Brain pericyte (primary cell): ENCODE data around the gene SETD1B.
"Not testable (repeated sequence)": the region's sequence is repeated elsewhere in the genome, so short reads cannot be mapped to it uniquely, and the experiment has no call there.

Experiments used
- DNase-seq: peaks from one replicate; pipeline ENCODE4 v3.0.0-alpha.2; 2012; ENCODE audit warnings: low read depth, low spot score

The SETD1B gene

DNA sequence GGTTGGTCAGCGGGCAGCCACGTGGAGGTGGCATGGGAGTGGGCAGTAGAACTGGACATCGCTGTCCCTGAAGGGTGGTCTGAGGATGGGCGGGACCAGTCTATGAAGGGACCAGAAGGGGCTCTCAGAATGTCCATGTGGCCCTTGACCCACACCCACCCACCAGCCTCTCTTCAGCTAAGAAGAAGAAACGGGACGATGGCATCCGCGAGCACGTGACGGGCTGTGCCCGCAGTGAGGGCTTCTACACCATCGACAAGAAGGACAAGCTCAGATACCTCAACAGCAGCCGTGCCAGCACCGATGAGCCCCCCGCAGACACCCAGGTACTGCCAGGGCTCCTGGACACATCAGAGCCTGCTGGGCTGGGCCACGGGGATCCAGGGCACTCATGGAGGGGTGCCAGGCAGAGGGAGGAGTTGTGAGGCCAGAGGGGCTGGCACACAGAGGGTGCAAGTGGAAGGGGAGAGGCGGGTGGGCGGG is 21.3 kb downstream of the SETD1B start:
- DNase-seq, result no peak

DNA sequence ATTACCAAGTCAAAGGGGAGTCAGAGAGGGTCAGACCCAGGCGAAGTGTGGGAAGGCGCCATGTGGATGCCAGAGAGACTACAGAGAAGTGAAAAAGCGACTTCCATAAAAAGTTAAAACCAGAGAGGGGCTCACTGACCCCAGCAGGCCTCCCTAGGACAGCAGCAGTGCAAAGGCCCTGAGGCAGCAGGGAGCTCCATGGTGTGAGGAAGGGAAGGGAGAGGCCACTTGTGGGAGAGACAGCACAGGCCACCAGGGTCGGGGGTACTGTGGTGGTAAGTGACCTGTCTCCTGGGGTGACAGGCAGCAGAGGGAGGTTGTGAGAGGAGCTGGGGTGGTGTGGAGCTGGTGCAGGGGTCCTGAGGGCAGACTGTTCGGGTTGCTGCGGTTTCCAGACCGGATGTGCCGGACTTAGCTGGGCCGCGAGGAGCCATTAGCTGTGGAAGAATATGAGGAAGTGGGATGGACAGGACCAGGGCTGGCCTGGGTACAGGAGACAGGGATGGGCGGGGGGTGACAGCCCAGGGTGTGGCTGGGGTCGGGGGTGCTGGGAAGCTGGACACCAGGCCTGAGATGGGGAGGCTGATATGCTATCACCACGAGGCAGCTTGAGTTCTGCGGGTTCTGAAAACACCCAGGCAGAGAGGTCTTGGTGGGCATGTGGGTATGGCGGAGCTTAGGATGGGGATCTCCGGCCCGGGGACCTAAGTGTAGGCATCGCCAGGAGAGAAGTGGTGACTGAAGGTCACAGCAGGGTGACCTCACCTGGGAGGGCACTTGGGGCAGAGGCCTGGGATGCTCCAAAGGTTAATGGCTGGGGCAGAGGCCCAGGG is 22.7 kb downstream of the SETD1B start:
- DNase-seq, result no peak

DNA sequence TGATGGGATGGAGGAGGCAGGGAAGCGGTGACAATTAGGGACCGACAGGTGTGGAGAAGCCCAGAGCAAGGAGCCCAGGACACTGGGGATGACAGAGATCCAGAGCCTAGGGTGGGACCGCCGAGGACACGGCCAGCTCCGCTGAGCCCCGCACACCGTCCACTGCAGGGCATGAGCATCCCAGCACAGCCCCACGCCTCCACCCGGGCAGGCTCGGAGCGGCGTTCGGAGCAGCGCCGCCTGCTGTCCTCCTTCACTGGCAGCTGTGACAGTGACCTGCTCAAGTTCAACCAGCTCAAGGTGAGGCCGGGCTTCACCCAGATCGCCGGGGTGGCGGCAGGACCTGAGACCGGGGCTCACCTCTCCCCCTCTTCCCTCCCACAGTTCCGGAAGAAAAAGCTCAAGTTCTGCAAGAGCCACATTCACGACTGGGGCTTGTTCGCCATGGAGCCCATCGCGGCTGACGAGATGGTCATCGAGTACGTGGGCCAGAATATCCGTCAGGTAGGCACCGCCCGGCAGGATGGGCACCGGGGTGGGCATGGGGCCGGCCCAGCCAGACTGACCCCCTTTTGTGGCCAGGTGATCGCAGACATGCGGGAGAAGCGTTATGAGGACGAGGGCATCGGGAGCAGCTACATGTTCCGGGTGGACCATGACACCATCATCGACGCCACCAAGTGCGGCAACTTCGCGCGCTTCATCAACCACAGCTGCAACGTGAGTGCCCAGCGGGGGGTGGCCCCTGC is 23.7 kb downstream of the SETD1B start:
- DNase-seq, result no peak

DNA sequence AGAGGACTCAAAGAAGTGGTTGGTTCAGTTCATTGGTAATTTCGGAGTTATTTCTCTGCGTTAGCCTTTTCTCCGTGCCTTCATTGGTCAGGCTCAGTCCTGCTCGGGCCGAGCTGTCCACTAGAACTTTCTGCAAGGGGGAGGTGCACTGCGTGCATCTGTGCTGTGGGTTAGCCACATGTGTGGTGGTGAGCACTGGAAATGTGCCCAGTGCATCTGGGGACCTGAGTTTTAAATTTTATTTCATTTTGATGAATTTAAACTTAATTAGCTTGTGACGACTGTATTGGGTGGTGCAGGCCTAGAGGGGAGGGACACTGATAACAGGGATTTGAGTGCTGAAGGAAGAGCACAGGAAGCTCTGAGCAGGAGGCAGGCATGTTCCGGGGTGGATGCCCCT is 24.5 kb downstream of the SETD1B start:
- no peak for DNase-seq

DNA sequence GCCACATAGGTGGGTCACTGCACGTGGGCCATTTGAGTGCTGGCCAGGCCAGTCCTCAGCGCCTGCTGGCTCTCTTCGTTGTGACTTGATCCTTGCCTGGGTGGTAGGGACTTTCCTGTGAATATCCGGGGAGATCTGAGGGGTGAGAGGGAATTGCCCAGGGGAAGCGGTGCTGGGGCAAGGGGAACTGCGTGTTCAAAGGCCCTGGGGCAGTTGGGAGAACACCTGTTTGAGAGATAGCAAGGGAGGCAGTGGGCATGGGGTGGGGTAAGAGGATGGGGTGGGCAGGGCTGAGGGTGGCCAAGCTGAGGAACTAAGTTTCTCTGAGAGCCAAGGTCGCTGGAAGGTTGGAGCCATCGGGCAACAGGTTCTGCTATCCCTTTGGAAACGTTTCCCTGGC is 25.0 kb downstream of the SETD1B start:
- no peak for DNase-seq

DNA sequence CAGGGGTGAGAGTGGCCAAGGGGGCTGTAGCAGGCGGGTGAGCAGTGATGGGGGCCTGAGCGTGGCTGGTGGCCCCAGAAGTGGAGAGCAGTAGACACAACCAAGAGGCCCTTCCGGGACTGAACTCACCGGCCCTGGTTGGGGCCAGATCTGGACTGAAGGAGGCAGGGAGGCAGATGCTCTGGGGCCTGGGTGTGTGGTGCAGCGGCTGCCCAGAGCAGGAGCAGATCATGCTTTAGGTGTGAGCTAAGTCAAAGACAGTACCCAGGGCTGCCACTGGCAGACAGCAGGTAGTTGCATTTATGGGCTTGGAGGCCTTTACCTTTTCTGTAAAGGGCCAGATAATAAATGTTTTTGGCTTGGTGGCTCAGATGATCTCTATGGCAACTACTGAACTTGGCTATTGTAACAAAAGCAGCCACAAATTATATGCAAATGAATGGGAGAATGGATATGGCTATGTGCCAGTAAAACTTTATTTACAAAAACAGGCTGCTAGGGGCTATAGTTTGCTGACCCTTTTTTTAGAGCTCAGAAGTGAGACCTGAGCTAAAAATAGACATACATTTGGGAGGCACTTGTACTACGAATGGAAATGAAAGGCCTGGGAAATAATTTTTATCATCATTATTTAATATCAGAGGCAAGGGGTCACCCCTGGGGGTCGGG is 25.6 kb downstream of the SETD1B start:
- no peak for DNase-seq

DNA sequence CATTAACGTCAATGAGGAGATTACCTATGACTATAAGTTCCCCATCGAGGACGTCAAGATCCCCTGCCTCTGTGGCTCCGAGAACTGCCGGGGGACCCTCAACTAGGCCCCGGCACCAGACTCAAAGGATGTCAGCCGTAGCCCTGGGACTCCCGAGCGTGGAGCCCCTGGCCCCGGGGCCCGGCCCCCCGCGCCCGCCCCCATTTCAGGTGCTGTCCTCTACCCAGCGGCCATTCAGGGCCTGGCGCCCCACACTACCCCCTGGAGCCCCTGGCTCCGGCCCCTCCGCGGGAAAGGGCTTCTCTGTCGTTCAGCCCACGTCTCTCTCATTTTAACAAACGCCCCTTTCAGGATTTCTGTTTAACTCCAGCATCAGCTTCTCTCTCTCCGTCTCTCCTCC is 26.3 kb downstream of the SETD1B start:
- DNase-seq, result no peak

DNA sequence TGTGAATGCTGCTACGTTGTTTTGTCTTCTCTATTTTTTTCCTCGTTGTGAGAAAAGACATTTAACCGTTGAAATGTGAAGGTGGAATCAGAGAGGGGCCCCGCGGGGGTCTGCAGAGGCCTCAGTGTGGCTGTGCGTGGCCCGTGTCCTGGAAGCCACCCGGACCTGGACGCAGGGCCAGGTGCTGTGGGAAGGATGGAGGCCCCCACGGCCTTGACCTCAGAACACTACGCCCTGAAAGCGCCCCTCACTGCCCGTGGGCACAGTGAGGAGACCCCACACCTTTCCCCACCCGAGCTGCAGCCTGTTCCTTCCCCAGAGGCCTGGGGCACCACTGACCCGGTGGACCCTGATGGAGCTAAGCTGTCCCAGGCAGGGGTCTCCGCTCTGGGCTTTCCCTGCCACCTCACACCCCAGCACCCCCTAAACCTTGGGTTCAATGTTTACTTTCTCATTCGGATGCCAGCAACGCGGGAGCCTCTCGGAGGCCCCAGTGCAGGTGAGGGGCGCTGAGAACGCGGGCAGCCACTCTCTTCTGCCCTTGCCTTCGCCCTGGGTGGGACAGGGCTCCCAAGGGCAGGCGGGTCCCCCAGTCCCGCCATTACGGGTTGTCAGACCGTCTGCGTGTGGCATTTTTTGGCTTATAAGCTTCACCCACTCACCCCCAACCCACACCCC is 26.9 kb downstream of the SETD1B start:
- DNase-seq, result no peak

DNA sequence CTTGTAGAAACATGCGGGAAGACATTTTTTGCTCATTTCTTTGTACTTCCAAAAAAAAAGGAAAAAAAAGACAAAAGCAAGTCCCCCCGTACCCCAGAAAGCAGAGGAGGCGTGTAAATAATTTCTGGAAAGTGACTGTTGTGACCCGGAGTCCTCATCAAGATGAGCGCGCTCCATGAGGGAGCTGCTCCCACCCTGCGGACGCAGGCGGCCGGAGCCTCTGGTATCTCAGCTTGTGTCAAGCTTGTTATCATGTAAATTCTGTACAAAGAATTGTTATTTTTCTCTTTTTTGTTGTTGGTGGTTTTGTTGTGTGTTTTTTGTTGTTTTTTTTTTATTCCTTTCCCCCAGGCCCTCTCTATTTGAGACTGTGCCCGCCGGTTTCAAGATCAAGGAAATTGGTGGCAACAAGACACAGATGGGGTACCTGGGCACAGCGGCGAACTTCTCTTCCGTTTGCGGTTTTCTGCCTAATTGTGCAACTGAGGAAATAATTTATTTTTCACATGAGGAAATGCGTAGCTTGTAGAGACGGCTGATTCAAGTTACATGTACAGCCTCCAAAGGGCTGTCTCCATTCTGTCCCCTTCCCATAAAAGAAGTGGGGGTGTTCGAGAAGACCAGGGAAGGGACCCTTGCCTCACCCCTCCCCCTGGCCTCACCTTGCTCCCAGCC is 27.9 kb downstream of the SETD1B start:
- no peak for DNase-seq

DNA sequence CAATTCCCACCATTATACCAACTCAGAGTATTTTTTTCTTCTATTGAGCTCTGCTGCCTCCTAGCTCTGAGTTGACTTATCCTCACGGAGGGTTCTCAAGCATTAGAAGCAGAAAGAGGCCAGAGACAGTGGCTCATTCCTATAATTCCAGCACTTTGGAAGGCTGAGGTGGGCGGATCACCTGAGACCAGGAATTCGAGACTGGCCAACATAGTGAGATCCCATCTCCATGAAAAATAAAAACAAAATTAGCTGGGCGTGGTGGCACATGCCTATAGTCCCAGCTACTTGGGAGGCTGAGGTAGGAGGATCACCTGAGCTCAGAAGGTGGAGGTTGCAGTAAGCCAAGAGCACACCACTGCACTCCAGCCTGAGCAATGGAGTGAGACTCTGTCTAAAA is 33.9 kb downstream of the SETD1B start:
- DNase-seq, result no peak

DNA sequence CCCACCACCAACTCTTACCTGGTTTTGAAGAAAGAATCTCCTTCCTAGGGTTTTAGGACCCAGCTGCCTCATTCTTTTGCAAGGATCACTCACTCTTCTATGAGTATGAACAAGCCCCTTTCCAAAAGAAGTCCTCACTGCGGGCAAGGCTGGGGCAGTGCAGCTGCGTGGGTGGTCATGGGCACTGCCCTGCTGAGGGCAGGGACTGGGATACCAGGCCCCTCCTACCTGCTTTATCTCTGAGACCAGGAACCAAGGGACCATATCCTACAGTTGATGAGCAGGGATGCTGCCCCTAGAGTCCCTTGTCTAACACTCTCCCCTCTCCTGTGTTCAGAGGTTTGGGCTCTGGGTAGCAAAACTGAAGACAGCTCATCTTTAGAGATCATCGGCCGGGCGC is 34.3 kb downstream of the SETD1B start:
- no peak for DNase-seq

DNA sequence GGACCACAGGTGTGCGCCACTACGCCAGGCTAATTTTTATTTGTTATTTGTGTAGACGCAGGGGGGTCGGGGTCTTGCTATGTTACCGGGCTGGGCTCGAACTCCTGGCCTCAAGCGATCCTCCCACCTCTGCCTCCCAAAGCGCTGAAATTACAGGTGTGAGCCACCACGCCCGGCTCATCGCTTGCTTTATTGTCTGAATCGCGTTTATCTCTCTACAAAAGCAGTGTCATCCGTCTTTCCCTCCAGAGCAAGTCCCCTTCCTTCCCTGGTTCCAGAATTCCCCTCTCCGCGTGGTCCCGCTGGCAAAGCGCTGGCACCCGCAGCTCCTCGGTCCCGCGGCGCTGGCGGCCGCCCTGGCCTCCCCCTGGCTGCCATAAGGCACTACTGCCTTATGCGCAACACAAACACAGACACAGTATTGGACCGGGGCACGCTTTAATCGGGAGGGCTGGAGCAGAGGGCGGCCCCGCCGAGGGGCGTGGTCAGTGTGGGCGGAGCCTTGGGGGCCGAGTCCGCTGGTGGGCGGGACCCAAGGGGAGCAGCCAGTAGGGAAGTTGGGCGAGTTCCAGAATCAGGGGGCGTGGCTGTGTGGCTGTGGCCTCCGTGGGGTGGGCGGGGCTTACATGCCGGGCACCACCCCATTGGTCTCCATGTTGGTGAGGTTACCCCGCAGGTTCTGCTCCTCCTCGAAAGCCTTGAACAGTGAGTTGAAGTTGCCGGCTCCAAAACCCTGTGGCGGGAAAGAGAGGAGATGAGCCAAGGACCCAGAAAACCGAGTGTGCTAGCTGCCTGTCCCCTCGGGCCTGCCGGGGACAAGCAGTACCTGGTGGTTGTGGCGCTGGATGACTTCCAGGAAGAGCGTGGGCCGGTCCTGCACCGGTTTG is 35.5 kb downstream of the SETD1B start:
- peak; percentile 90 for DNase-seq

DNA sequence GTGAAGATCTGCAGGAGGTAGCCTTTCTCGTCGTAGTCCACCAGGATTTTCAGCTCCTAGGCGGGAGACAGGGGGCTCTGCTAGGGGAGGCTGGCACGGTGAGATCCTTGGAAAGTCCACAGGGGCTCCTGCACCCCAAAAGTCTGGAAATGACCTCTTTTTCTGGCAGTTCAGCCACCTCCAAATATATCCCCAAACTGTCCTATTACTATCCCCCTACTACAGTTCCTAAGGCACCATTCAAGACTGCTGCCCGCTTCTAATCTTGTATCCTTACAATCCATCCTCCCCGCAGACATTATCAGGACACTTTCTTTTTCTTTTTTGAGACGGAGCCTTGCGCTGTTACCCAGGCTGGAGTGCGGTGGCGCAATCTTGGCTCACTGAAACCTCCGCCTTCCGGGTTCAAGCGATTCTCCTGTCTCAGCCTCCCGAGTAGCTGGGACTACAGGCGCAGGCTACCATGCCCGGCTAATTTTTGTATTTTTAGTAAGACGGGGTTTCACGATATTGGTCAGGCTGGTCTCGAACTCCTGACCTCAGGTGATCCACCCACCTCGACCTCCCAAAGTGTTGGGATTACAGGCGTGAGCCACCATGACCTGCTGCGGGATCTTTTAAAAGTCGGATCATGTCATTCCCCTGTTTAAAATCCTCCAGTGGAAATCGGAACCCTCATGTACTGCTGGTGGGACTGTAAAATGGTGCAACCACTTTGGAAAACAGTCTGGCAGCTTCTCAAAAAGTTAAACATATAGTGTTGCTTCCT is 36.4 kb downstream of the SETD1B start:
- DNase-seq, result no peak

DNA sequence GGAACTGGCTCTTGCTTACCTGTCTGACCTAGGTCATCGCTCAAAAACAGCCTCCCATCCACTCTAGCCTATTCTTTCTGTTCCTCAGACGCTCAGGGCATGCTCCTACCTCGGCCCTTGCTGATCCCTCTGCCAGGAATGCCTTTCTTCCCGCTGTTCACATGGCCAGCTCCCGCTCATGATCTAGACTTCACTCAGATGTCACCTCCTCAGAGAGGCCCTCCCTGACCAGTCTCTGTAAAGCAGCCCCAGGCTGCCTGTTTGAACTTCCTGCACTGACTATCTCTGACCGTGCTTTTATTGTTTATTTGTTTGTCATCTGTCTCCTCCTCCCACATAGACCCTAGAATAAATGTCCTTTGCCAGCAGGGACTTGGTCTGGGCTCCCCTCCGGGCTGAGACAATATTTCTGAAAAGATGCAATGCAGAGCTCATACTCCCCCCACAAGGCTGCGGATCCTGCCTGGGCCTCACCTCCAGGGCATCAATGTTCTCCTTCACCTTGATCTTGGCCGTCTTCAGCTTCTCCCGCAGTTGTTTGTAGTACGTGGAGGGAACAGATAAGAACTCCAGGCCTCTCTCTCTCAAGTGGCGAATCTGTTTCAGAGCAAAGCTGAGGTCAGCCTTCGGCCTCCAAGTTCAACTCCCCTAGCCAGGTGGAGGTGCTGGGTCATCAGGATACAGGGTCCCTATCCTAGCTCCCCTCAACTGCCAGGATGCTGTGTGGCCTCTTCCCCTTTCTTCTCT is 39.6 kb downstream of the SETD1B start:
- no peak for DNase-seq

DNA sequence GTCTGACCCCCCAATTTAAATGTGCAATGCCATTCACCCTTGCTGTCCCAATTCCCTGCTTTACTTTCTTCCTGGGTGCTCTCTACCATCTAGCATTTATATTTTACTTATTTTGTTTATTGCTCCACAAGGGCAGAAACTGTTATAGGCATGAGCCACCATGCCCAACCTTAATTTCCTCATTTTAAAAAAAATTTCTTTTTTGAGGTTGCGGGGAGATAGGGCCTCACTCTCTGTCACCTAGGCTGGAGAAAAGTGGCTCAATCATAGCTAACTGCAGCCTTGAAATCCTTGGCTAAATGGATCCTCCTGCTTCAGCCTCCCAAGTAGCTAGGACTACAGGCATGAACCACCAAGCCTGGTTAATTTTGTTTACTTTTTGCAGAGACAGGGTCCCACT is 41.9 kb downstream of the SETD1B start:
- DNase-seq, result no peak

DNA sequence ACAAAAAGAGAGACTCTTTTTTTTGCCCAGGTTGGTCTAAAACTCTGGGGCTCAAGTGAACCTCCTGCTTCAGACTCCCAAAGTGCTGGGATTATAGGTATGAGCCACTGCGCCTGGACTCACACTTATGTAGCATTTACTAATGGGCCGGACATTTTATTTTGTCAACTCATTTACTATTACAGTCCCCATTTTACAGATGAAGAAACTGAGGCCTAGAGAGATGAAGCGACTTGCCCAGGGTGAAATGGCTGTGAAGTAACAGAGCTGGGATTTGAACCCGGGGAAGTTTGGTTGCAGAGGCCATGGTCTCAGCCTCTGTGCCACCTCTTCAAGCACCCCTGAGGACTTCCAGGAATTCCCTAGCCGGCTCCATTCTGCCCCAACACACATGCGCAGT is 45.4 kb downstream of the SETD1B start:
- no peak for DNase-seq

DNA sequence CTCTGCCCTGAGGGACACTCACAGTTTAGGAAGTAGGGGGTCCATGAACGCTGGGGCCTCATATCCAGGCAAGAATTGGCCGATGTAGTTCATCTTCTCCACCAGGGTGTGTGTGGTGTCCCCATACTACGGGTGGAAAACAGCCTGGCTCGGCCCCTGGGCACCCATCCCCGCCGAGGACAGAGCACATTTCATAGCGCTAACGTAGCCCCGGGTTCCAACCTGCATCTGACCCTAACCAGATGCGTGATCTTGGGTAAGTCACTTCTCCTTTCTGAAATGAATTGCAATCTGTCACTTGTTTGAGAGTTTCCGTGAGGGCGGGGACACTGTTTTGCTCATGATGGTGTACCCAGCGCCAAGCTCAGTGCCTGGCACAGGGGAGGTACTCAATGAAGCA is 45.9 kb downstream of the SETD1B start:
- no peak for DNase-seq

DNA sequence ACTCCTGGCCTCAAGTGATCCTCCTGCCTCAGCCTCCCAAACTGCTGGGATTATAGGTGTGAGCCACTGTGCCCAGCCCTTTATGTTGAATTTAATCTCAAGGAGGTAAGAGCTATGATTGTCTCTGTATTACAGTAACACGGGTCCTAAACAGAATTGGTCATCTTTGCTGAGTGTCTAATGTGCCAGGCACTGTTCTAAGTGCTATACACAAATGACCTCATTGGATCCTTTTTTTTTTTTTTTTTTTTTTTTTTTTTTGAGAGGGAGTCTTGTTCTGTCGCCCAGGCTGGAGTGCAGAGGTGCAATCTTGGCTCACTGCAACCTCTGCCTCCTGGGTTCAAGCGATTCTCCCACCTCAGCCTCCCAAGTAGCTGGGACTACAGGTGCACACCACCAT is 48.6 kb downstream of the SETD1B start:
- DNase-seq, result not testable (repeated sequence)
